Choroid plexus epithelial cell (primary cell): ENCODE data around the gene MAD1L1.

ENCODE experiments used
- DNase-seq: peaks from one replicate; pipeline ENCODE4 v3.0.0-alpha.2; 2010; ENCODE audit warnings: low read depth
- H3K4me3 ChIP-seq: 2 replicates; pipeline ENCODE4 v1.5.1; 2011; ENCODE audit warnings: low read depth, mild to moderate bottlenecking, control low read depth, low read length, moderate library complexity
- TF ChIP-seq, protein P1 (sequence below): conservative IDR thresholded peaks from 2 replicates; pipeline ENCODE4 v1.5.1; 2011; ENCODE audit warnings: low read depth, mild to moderate bottlenecking, control low read depth, inconsistent platforms, low read length, moderate library complexity

MAD1L1 gene

DNA sequence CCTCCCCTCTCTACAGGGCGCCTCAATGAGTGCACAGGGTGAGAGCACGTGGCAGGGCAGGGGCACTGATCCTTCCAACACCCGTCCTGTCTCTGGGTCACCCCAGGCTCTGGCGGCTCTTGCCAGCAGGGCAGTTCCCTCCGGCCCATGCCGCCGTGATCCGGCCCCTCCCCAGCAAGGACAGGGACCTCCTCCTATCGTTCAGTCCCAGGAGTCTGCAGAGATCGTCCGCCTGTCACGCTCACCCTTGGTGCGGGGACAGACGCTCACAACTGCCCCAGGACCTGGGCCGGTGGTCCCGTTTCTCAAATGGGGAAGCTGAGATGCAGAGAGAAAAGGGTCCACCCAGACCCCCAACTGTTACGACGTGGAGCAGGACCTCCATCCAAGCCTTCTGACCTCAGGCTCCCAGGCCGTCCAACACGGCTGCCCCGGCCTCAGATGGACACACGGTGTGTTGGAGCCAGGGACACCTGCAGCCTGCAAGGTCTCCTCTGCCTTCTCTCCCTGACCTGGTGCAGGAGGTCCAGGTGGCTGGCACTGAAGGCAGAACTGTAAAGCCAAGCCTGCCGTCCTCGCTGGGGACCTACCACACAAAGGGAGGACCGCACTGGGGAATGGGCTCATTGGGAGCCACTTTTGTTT, 313.7 kb downstream of the MAD1L1 start:
- no peak for DNase-seq
- no peak overlapping the region for H3K4me3 ChIP-seq
- TF ChIP-seq, protein P1, sequence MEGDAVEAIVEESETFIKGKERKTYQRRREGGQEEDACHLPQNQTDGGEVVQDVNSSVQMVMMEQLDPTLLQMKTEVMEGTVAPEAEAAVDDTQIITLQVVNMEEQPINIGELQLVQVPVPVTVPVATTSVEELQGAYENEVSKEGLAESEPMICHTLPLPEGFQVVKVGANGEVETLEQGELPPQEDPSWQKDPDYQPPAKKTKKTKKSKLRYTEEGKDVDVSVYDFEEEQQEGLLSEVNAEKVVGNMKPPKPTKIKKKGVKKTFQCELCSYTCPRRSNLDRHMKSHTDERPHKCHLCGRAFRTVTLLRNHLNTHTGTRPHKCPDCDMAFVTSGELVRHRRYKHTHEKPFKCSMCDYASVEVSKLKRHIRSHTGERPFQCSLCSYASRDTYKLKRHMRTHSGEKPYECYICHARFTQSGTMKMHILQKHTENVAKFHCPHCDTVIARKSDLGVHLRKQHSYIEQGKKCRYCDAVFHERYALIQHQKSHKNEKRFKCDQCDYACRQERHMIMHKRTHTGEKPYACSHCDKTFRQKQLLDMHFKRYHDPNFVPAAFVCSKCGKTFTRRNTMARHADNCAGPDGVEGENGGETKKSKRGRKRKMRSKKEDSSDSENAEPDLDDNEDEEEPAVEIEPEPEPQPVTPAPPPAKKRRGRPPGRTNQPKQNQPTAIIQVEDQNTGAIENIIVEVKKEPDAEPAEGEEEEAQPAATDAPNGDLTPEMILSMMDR: no peak

DNA sequence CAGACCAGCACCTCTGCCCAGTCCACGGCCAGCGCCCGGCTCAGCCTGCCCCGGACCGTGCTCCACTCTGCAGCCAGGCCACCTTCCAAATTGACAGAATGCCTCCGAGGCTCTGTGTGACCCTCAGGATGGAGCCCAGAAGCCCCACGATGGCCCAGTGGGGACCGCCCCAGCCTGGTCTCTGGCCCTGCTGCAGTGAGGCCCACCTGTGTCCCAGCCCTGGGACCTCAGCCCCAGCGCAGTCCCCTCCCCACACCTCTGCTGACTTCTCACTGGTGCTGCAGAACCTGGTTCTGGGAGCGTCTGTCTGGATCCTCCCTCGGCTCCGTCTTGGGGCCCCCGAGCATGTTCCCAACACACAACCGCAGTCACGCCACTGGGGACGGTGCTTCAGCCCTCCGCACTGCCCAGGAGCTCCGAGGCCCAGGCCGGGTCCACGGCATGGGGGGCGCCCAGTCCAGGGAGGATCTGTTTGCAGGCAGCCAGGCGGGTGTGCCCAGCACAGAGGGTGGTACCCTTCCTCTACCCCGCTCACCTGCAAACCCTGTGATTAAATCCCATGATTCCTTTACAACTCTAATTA, 314.6 kb downstream of the MAD1L1 start:
- no peak for DNase-seq
- TF ChIP-seq, protein P1: no peak
- no peak overlapping the region for H3K4me3 ChIP-seq

DNA sequence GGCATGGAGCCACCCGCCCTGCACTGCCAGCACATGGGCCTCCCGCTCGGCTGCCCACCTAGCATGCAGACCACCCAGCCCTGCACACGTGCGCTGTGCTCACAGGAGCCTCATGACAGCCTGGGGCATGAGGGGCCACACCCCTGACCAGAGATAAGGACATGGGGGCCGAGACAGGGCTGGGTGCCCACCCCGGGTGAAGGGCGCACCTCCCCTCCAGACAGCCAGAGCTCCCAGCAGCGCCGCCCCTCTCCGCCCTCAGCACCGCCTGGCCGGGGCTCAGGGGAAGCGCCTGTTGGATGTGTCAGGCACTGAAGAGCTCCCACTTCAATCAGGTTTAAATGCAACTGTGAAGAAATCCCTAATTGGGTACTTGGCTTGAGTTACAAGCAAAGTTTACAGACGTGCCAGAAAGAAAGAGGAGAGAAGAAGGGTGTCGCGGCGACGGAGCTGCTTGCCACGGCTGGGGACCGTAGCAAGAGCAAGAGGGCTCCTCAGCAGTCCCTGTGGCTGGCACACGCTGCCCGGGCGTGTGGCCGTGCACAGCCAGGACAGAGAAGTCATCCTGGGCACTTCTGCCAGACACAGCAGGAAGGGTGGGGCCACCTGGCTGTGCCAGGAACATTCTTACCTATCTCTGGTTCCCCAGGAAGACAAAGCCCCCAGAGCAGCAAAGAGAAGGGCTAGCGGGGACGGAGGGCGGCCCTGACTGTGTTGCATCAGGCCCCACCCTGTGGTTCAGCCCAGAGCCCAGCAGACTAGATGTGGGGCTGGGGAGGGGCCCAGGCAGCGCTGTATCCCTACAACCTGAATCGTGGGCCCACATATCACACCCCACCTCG, 315.3 kb downstream of the MAD1L1 start:
- no peak overlapping the region for H3K4me3 ChIP-seq
- TF ChIP-seq, protein P1: no peak
- DNase-seq: no peak

DNA sequence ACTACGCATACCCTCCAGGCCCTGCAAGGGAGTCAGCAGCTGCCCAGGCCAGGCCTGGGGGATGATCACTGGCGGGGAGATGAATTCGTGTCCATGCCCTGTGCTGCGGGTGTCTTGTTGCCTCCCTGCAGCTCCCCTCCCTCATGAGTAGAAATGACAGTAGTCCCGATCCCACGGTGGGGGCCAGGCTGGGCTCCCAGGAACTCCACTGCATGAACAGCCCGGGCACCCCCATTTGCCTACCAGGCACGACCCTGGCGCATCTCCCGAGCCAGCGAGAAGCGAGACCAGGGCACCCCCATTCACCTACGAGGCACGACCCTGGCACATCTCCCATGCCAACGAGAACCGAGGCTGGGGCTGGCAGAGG, 316.2 kb downstream of the MAD1L1 start:
- no peak for DNase-seq
- TF ChIP-seq, protein P1: no peak
- no peak overlapping the region for H3K4me3 ChIP-seq

DNA sequence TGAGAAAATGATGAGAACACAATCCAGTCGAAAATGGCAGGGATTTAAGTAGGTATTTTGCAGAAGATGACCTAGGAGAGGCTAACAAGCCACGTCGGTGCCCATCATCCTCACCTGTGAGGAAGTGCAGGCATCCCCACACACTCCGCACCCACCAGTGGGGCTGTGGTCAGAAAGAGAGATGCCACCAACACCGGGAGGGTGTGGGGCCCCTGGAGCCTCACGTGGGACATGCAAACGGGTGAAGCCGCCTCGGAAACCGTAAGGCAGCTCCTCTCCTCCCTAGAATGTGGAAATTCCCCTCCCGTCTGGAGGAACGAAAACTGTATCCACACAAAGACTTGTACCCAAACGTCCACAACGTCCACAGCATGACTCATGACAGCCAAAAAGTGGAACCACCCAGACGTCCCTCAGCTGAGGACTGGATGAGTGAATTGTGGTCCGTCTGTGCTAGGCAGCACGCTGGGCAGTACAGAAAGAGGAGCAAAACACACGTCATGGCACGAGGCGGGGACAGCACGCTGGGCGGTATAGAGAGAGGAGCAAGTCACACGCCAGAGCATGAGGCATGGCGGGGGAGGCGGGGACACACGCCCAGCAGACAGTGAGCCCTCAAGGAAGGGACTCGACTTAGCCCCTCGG, 316.7 kb downstream of the MAD1L1 start:
- DNase-seq: no peak
- H3K4me3 ChIP-seq: no peak overlapping the region
- TF ChIP-seq, protein P1: no peak

DNA sequence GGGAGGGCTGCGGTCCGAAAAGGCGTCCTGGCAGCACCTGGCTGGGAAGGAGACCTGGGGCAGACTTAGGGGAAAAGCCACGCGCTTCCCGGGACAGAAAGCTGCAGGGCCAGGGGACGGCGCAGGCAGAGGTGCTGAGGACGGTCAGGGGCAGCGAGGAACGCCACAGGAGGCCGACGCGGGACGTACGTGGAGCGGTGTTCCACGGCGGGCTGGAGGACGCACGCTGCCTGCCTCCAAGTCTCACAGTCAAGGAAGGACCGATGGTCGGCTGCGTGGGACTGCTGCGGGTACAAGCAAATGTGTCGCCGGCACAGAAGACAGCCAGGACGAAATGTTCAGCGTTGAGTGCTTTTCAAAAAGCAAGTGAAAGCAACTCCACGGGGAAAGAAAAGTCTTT, 317.4 kb downstream of the MAD1L1 start:
- H3K4me3 ChIP-seq: no peak overlapping the region
- DNase-seq: no peak
- TF ChIP-seq, protein P1: no peak
